ENCODE measurements around the gene ERFL. TPM values are rescaled to one million over a fixed set of nuclear protein-coding genes. Genes with fewer than 3 reads are reported as not detected.

The ERFL gene
- total RNA-seq, 1 donor from 2014 or later: 0.49 TPM

GRCh38 chr19:41888926-41889325 is 39.3 kb downstream of the ERFL start:
- no peak for DNase-seq (ENCODE audit: extremely low spot score in 2 of 2)
- H3K27ac ChIP-seq: no peak overlapping the region
- H3K4me1 ChIP-seq: peaks cover 38% of the 10 kb centered on the region
- no peak overlapping the region for H3K4me3 ChIP-seq
- H3K36me3 ChIP-seq: peaks cover 0 to 14% of the 10 kb centered on the region in 2 donors
- TF ChIP-seq, protein P1, sequence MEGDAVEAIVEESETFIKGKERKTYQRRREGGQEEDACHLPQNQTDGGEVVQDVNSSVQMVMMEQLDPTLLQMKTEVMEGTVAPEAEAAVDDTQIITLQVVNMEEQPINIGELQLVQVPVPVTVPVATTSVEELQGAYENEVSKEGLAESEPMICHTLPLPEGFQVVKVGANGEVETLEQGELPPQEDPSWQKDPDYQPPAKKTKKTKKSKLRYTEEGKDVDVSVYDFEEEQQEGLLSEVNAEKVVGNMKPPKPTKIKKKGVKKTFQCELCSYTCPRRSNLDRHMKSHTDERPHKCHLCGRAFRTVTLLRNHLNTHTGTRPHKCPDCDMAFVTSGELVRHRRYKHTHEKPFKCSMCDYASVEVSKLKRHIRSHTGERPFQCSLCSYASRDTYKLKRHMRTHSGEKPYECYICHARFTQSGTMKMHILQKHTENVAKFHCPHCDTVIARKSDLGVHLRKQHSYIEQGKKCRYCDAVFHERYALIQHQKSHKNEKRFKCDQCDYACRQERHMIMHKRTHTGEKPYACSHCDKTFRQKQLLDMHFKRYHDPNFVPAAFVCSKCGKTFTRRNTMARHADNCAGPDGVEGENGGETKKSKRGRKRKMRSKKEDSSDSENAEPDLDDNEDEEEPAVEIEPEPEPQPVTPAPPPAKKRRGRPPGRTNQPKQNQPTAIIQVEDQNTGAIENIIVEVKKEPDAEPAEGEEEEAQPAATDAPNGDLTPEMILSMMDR (IDR thresholded peaks at IDR 0.05): no peak
- no peak for TF ChIP-seq POLR2A (IDR thresholded peaks at IDR 0.05)
- no peak for TF ChIP-seq POLR2AphosphoS5 (IDR thresholded peaks at IDR 0.05; ENCODE audit: insufficient read depth in 1 of 2, low read depth in 1 of 2)
- no peaks in the 10 kb centered on the region for H3K27me3 ChIP-seq
- H3K9me3 ChIP-seq: no peaks in the 10 kb centered on the region
- intact Hi-C loops (cut with DNase I): no loop called here

DNA sequence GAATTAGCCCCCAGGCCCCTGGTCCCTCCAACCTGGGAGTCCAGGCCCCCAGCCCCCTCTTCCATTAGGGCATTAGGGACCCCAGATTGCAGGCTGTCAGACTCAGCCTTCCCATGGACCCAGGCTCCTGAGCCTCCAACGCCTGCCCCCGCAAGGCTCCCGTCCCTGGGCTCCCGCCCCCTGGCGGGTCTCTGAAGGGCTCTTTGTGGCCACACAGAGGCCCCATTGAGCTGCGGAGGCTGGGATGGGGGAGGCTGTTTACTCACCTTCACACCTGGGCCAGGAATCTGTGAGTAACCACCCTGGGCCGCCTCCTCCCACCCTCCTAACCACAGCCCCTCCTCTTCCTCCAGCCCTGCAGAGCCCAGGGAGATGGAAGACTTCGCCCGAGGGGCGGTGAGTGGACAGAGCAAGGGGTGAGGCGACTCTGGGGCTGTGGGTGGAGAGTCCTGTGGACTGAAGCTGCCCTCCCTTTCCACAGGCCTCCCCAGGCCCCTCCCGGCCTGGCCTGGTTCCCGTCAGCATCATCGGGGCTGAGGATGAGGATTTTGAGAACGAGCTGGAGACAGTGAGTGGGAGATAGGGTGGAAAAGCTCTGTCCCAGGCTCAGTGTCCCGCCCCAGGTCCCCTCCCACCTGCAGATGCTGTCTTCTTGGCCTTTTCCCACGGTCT is 40.4 kb downstream of the ERFL start:
- DNase-seq (ENCODE audit: extremely low spot score in 2 of 2): no peak
- H3K36me3 ChIP-seq: peaks cover 0 to 12% of the 10 kb centered on the region in 2 donors
- no peaks in the 10 kb centered on the region for H3K9me3 ChIP-seq
- intact Hi-C loops (cut with DNase I): no loop called here
- H3K4me1 ChIP-seq: peaks cover 38% of the 10 kb centered on the region
- H3K27ac ChIP-seq: no peak overlapping the region
- peak in 1 of 2 donors; percentile 23 for TF ChIP-seq POLR2AphosphoS5 (IDR thresholded peaks at IDR 0.05; ENCODE audit: insufficient read depth in 1 of 2, low read depth in 1 of 2)
- TF ChIP-seq, protein P1 (IDR thresholded peaks at IDR 0.05): no peak
- no peak overlapping the region for H3K4me3 ChIP-seq
- no peaks in the 10 kb centered on the region for H3K27me3 ChIP-seq

- intact Hi-C loops (cut with DNase I): no loop called here
- peak overlapping the region in 1 of 2 donors; percentile 22 for H3K4me3 ChIP-seq
- H3K27me3 ChIP-seq: no peaks in the 10 kb centered on the region
- TF ChIP-seq POLR2AphosphoS5 (IDR thresholded peaks at IDR 0.05; ENCODE audit: insufficient read depth in 1 of 2, low read depth in 1 of 2): no peak
- TF ChIP-seq POLR2A (IDR thresholded peaks at IDR 0.05): no peak
- TF ChIP-seq, protein P1 (IDR thresholded peaks at IDR 0.05): no peak
- no peaks in the 10 kb centered on the region for H3K9me3 ChIP-seq
- peaks cover 45% of the 10 kb centered on the region for H3K4me1 ChIP-seq
- no peak for DNase-seq (ENCODE audit: extremely low spot score in 2 of 2)
- H3K36me3 ChIP-seq: peaks cover 0 to 12% of the 10 kb centered on the region in 2 donors
- no peak overlapping the region for H3K27ac ChIP-seq
These were observed 41.2 kb downstream of the ERFL start for GRCh38 chr19:41886761-41887710.

GRCh38 chr19:41883821-41884733 is 44.2 kb downstream of the ERFL start:
- Histone ChIP-seq H3K9me3 (no peaks in the 10 kb centered on the region), H3K4me1 (peaks cover 46% of the 10 kb centered on the region), H3K27ac (peak overlapping the region; percentile 78), H3K36me3 (peaks cover 0 to 2% of the 10 kb centered on the region in 2 donors), H3K4me3 (peak overlapping the region; percentile 61 to 82), H3K27me3 (no peaks in the 10 kb centered on the region)
- intact Hi-C loops (cut with DNase I): loop anchor here (5.0 kb wide), 1 partner anchor 73 kb away; the partner anchor contains the start of gene RABAC1
- peak; percentile 89 to 95 for TF ChIP-seq POLR2AphosphoS5 (IDR thresholded peaks at IDR 0.05; ENCODE audit: insufficient read depth in 1 of 2, low read depth in 1 of 2)
- TF ChIP-seq, protein P1 (IDR thresholded peaks at IDR 0.05): no peak
- TF ChIP-seq POLR2A (IDR thresholded peaks at IDR 0.05): peak in 1 of 2 donors; percentile 44
- DNase-seq (ENCODE audit: extremely low spot score in 2 of 2): peak in 1 of 2 donors; percentile 90
